Calu3 (cell line): ENCODE data around the gene TTC27. TPM values are rescaled to one million over a fixed set of nuclear protein-coding genes. Genes with fewer than 3 reads are reported as not detected.
"Not testable (repeated sequence)": the region's sequence is repeated elsewhere in the genome, so short reads cannot be mapped to it uniquely, and the experiment has no call there.

Experiments
- BruUV-seq: library from RNA; stranded (reverse); fragments of 400-500 nt; replicated peaks from 2 replicates; lab custom pipeline; 2021; lab: Mats Ljungman, UMichigan
- CTCF ChIA-PET: fragments of 300-600 bp; sonication (Branson Sonifier 250); formaldehyde crosslinking; loops from one replicate; lab custom pipeline; 2022; ENCODE audit warnings: antibody characterized with exemption; lab: Charles Lee
- DNase-seq: peaks from one replicate; pipeline ENCODE4 v3.0.0; 2022
- H3K27ac Mint-ChIP-seq: one replicate; pipeline ENCODE4 v1.8.0; 2022; ENCODE audit warnings: mixed read lengths; ENCODE audit not compliant: unreplicated experiment
- H3K27me3 Mint-ChIP-seq: one replicate; pipeline ENCODE4 v1.8.0; 2022; ENCODE audit warnings: mixed read lengths; ENCODE audit not compliant: unreplicated experiment
- H3K36me3 Mint-ChIP-seq: one replicate; pipeline ENCODE4 v1.8.0; 2022; ENCODE audit warnings: mild to moderate bottlenecking, moderate library complexity, mixed read lengths; ENCODE audit not compliant: insufficient read depth, unreplicated experiment
- H3K4me1 Mint-ChIP-seq: one replicate; pipeline ENCODE4 v1.8.0; 2022; ENCODE audit warnings: mild to moderate bottlenecking, low read depth, mixed read lengths; ENCODE audit not compliant: unreplicated experiment
- H3K4me3 Mint-ChIP-seq: one replicate; pipeline ENCODE4 v1.8.0; 2022; ENCODE audit warnings: mild to moderate bottlenecking, low read depth, moderate library complexity, mixed read lengths; ENCODE audit not compliant: unreplicated experiment
- H3K9me3 Mint-ChIP-seq: one replicate; pipeline ENCODE4 v1.8.0; 2022; ENCODE audit warnings: low read depth, mixed read lengths; ENCODE audit not compliant: unreplicated experiment
- CTCF ChIP-seq: fragments of 200-600 bp; IDR thresholded peaks from one replicate; pipeline ENCODE4 v1.8.0; 2022; ENCODE audit warnings: antibody characterized with exemption; ENCODE audit not compliant: unreplicated experiment
- intact Hi-C: fragments of 100-400 bp; cut with micrococcal nuclease; formaldehyde crosslinking; loops from one replicate; pipeline ENCODE4 v1.10.0; 2022; ENCODE audit not compliant: unreplicated experiment
- total RNA-seq: library from RNA; stranded (reverse); gene quantifications from 2 replicates; pipeline ENCODE4 v1.2.3, GENCODE V29; 2022

Gene TTC27
- total RNA-seq, 1 experiment from 2014 or later: 20.1 TPM

GRCh38 chr2:32721376-32721775, 93.5 kb downstream of the TTC27 start:
- no peaks in the 10 kb centered on the region for H3K4me1 Mint-ChIP-seq
- no peaks in the 10 kb centered on the region for H3K27me3 Mint-ChIP-seq
- no TSS peak for BruUV-seq
- CTCF ChIA-PET: no interaction called here
- H3K27ac Mint-ChIP-seq: no peak overlapping the region
- TF ChIP-seq CTCF: no peak
- intact Hi-C loops: no loop called here
- H3K36me3 Mint-ChIP-seq: peaks cover 2% of the 10 kb centered on the region
- H3K9me3 Mint-ChIP-seq: no peaks in the 10 kb centered on the region
- no peak for DNase-seq
- H3K4me3 Mint-ChIP-seq: no peak overlapping the region

- BruUV-seq: no TSS peak
- CTCF ChIA-PET: no interaction called here
Measured at GRCh38 chr2:32723467-32724079, 95.7 kb downstream of the TTC27 start.

GRCh38 chr2:32726678-32727077, 98.8 kb downstream of the TTC27 start:
- H3K36me3 Mint-ChIP-seq, H3K27ac Mint-ChIP-seq, H3K4me1 Mint-ChIP-seq, CTCF ChIA-PET, H3K4me3 Mint-ChIP-seq, intact Hi-C loops, H3K27me3 Mint-ChIP-seq, BruUV-seq, DNase-seq, H3K9me3 Mint-ChIP-seq: not testable (repeated sequence)

More at GRCh38 chr2:32723467-32724079, 95.7 kb downstream of the TTC27 start:
- no peaks in the 10 kb centered on the region for H3K9me3 Mint-ChIP-seq
- peaks cover 4% of the 10 kb centered on the region for H3K36me3 Mint-ChIP-seq
- H3K27me3 Mint-ChIP-seq: no peaks in the 10 kb centered on the region
- no peak for TF ChIP-seq CTCF
- no peak for DNase-seq
- no peak overlapping the region for H3K27ac Mint-ChIP-seq
- no peak overlapping the region for H3K4me3 Mint-ChIP-seq
- no peaks in the 10 kb centered on the region for H3K4me1 Mint-ChIP-seq
- intact Hi-C loops: no loop called here

GRCh38 chr2:32727157-32727556, 99.3 kb downstream of the TTC27 start:
- intact Hi-C loops: no loop called here
- BruUV-seq: no TSS peak
- no peak for TF ChIP-seq CTCF
- Mint-ChIP-seq H3K27me3 (no peaks in the 10 kb centered on the region), H3K36me3 (peaks cover 4% of the 10 kb centered on the region), H3K27ac (no peak overlapping the region), H3K9me3 (no peaks in the 10 kb centered on the region), H3K4me1 (no peaks in the 10 kb centered on the region), H3K4me3 (no peak overlapping the region)
- CTCF ChIA-PET: no interaction called here
- no peak for DNase-seq

- H3K27ac Mint-ChIP-seq, H3K9me3 Mint-ChIP-seq, H3K36me3 Mint-ChIP-seq, H3K4me1 Mint-ChIP-seq, BruUV-seq, H3K4me3 Mint-ChIP-seq, H3K27me3 Mint-ChIP-seq, intact Hi-C loops, CTCF ChIA-PET, DNase-seq: not testable (repeated sequence)
Measured at GRCh38 chr2:32730958-32731357, 103.1 kb downstream of the TTC27 start.
